Neural cell (in vitro differentiated cells): Measurements from ENCODE around the gene SGSM1. TPM values are rescaled to one million over a fixed set of nuclear protein-coding genes. Genes with fewer than 3 reads are reported as not detected.

ENCODE experiments used
- H2AFZ ChIP-seq: fragments of 200-600, 300-800 bp; sonication (generic), shearing (Covaris generic); 2 replicates; pipeline ENCODE4 v1.6.0; 2014; ENCODE audit warnings: low read depth, mild to moderate bottlenecking, antibody characterized with exemption, low read length, moderate library complexity
- H3F3A ChIP-seq: fragments of 200-600 bp; shearing (Covaris generic); 2 replicates; pipeline ENCODE4 v1.6.1; 2016; ENCODE audit warnings: mild to moderate bottlenecking, moderate library complexity, mixed read lengths, antibody characterized with exemption, low read length; ENCODE audit not compliant: insufficient read depth, poor library complexity, severe bottlenecking
- H3K27ac ChIP-seq: fragments of 200-600, 300-800 bp; sonication (generic), shearing (Covaris generic); 2 replicates; pipeline ENCODE4 v1.5.1; 2014; ENCODE audit warnings: mild to moderate bottlenecking, low read length, moderate library complexity
- H3K27me3 ChIP-seq: fragments of 300-800, 200-600 bp; sonication (generic), shearing (Covaris generic); 2 replicates; pipeline ENCODE4 v1.6.0; 2014; ENCODE audit warnings: mild to moderate bottlenecking, low read depth, low read length, moderate library complexity; ENCODE audit not compliant: insufficient read depth
- H3K36me3 ChIP-seq: fragments of 300-800, 200-600 bp; sonication (generic), shearing (Covaris generic); 2 replicates; pipeline ENCODE4 v1.5.1; 2014; ENCODE audit warnings: mild to moderate bottlenecking, antibody characterized with exemption, low read length, moderate library complexity; ENCODE audit not compliant: insufficient read depth
- H3K4me2 ChIP-seq: fragments of 300-800, 200-600 bp; sonication (generic), shearing (Covaris generic); 2 replicates; pipeline ENCODE4 v1.6.0; 2014; ENCODE audit warnings: mild to moderate bottlenecking, low read length
- H3K4me3 ChIP-seq: fragments of 300-800, 200-600 bp; sonication (generic), shearing (Covaris generic); 2 replicates; pipeline ENCODE4 v1.5.1; 2014; ENCODE audit warnings: mild to moderate bottlenecking, low read length, moderate library complexity
- H3K79me2 ChIP-seq: fragments of 200-600 bp; shearing (Covaris generic); replicated peaks from 2 replicates; pipeline ENCODE4 v1.6.0; 2014; ENCODE audit warnings: mild to moderate bottlenecking, low read length, moderate library complexity; ENCODE audit not compliant: insufficient read depth
- H3K9ac ChIP-seq: fragments of 300-800, 200-600 bp; sonication (generic), shearing (Covaris generic); 2 replicates; pipeline ENCODE4 v1.6.1; 2016; ENCODE audit warnings: mild to moderate bottlenecking, low read length, mixed read lengths
- H3K9me2 ChIP-seq: fragments of 200-600 bp; shearing (Covaris generic); 2 replicates; pipeline ENCODE4 v1.6.1; 2016; ENCODE audit warnings: mild to moderate bottlenecking, low read length, mixed read lengths; ENCODE audit not compliant: insufficient read depth
- H3K9me3 ChIP-seq: fragments of 200-600, 300-800 bp; sonication (generic), shearing (Covaris generic); 2 replicates; pipeline ENCODE4 v1.6.1; 2016; ENCODE audit warnings: mild to moderate bottlenecking, mixed run types, low read length, moderate library complexity, mixed read lengths
- H4K20me1 ChIP-seq: fragments of 200-600 bp; shearing (Covaris generic); 2 replicates; pipeline ENCODE4 v1.6.1; 2016; ENCODE audit warnings: mild to moderate bottlenecking, mixed run types; ENCODE audit not compliant: insufficient read depth
- EP300 ChIP-seq: fragments of 450-650 bp; conservative IDR thresholded peaks from 2 replicates; pipeline ENCODE4 v1.6.1; 2014; ENCODE audit warnings: antibody characterized with exemption, mild to moderate bottlenecking, moderate library complexity; ENCODE audit not compliant: poor library complexity, severe bottlenecking
- EZH2 ChIP-seq: fragments of 200-600, 300-800 bp; shearing (Covaris generic), sonication (generic); IDR thresholded peaks from 2 replicates; pipeline ENCODE4 v1.6.1; 2014; ENCODE audit warnings: antibody characterized with exemption, low read length, borderline replicate concordance, mild to moderate bottlenecking; ENCODE audit not compliant: insufficient read depth, poor library complexity, severe bottlenecking
- MXI1 ChIP-seq: fragments of 450-650 bp; conservative IDR thresholded peaks from 2 replicates; pipeline ENCODE4 v1.6.1; 2014; ENCODE audit warnings: antibody characterized with exemption, mild to moderate bottlenecking; ENCODE audit not compliant: poor library complexity, severe bottlenecking
- POLR2AphosphoS5 ChIP-seq: IDR thresholded peaks from 2 replicates; pipeline ENCODE4 v1.6.1; 2012
- RAD21 ChIP-seq: fragments of 450-650 bp; conservative IDR thresholded peaks from 2 replicates; pipeline ENCODE4 v1.6.1; 2014; ENCODE audit warnings: antibody characterized with exemption, mild to moderate bottlenecking, moderate library complexity
- SMC3 ChIP-seq: fragments of 450-650 bp; conservative IDR thresholded peaks from 2 replicates; pipeline ENCODE4 v1.6.1; 2014; ENCODE audit warnings: antibody characterized with exemption, mild to moderate bottlenecking, moderate library complexity; ENCODE audit not compliant: poor library complexity
- TAF1 ChIP-seq: IDR thresholded peaks from 2 replicates; pipeline ENCODE4 v1.6.1; 2012; ENCODE audit warnings: low read depth
- polyA plus RNA-seq: library from polyadenylated mRNA; depleted of rRNA; stranded (reverse); fragments of >200 nt; gene quantifications from 2 replicates; pipeline ENCODE4 v1.2.3, GENCODE V29; 2014
- TF ChIP-seq, protein P1 (sequence below): IDR thresholded peaks from 2 replicates; pipeline ENCODE4 v1.6.1; 2012; ENCODE audit warnings: borderline replicate concordance
- TF ChIP-seq, protein P2 (sequence below): fragments of 450-650 bp; IDR thresholded peaks from 2 replicates; pipeline ENCODE4 v1.5.1; 2014; ENCODE audit warnings: antibody characterized with exemption, mild to moderate bottlenecking, moderate library complexity; ENCODE audit not compliant: poor library complexity, severe bottlenecking

The SGSM1 gene
- polyA plus RNA-seq, 1 donor from 2014 or later: 7.5 TPM

DNA sequence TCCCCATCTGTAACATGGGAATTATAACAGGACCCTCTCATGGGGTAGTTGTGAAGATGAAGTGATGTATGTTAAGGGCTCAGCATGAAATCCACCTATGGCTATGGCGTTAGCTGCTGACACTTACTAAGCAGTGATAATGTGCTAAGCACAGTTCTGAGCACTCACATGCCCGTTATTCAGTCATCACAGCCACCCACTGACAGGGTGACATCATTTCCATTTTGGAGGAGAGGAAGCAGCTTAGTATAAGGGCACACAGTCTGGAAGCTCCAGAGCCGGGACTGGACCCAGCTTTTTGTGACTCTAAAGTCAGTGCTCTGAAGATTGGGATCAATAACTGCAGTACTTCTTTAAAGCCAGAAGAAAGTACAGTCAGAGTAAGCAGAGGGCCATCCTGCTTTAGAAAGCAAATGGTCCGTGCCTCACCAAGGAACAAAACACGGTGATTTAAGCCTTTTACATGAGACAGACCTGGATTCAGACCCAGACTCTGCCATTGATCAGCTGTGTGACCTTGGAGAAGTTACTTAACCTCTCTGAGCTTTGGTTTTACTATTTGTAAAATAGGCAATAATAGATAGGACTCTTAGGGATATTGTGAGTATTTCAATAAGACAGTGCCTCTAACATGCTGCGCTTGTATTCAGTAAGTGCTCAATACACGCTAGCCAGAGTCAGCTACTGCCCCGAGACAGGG lies 61.5 kb downstream of the SGSM1 start:
- no peak overlapping the region for H2AFZ ChIP-seq
- H3K79me2 ChIP-seq: no peaks in the 10 kb centered on the region
- no peak overlapping the region for H3K9ac ChIP-seq
- H3K36me3 ChIP-seq: no peaks in the 10 kb centered on the region
- H3F3A ChIP-seq: no peaks in the 10 kb centered on the region
- H3K4me2 ChIP-seq: no peak overlapping the region
- H3K27me3 ChIP-seq: no peaks in the 10 kb centered on the region
- no peaks in the 10 kb centered on the region for H3K9me3 ChIP-seq
- H3K9me2 ChIP-seq: no peaks in the 10 kb centered on the region
- H3K4me3 ChIP-seq: no peak overlapping the region
- no peak for TF ChIP-seq TAF1
- TF ChIP-seq EZH2: no peak
- TF ChIP-seq POLR2AphosphoS5: no peak
- TF ChIP-seq, protein P1, sequence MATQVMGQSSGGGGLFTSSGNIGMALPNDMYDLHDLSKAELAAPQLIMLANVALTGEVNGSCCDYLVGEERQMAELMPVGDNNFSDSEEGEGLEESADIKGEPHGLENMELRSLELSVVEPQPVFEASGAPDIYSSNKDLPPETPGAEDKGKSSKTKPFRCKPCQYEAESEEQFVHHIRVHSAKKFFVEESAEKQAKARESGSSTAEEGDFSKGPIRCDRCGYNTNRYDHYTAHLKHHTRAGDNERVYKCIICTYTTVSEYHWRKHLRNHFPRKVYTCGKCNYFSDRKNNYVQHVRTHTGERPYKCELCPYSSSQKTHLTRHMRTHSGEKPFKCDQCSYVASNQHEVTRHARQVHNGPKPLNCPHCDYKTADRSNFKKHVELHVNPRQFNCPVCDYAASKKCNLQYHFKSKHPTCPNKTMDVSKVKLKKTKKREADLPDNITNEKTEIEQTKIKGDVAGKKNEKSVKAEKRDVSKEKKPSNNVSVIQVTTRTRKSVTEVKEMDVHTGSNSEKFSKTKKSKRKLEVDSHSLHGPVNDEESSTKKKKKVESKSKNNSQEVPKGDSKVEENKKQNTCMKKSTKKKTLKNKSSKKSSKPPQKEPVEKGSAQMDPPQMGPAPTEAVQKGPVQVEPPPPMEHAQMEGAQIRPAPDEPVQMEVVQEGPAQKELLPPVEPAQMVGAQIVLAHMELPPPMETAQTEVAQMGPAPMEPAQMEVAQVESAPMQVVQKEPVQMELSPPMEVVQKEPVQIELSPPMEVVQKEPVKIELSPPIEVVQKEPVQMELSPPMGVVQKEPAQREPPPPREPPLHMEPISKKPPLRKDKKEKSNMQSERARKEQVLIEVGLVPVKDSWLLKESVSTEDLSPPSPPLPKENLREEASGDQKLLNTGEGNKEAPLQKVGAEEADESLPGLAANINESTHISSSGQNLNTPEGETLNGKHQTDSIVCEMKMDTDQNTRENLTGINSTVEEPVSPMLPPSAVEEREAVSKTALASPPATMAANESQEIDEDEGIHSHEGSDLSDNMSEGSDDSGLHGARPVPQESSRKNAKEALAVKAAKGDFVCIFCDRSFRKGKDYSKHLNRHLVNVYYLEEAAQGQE: no peak
- TF ChIP-seq EP300: no peak
- TF ChIP-seq MXI1: no peak
- TF ChIP-seq RAD21: no peak
- no peak for TF ChIP-seq SMC3
- TF ChIP-seq, protein P2, sequence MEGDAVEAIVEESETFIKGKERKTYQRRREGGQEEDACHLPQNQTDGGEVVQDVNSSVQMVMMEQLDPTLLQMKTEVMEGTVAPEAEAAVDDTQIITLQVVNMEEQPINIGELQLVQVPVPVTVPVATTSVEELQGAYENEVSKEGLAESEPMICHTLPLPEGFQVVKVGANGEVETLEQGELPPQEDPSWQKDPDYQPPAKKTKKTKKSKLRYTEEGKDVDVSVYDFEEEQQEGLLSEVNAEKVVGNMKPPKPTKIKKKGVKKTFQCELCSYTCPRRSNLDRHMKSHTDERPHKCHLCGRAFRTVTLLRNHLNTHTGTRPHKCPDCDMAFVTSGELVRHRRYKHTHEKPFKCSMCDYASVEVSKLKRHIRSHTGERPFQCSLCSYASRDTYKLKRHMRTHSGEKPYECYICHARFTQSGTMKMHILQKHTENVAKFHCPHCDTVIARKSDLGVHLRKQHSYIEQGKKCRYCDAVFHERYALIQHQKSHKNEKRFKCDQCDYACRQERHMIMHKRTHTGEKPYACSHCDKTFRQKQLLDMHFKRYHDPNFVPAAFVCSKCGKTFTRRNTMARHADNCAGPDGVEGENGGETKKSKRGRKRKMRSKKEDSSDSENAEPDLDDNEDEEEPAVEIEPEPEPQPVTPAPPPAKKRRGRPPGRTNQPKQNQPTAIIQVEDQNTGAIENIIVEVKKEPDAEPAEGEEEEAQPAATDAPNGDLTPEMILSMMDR: no peak
- no peaks in the 10 kb centered on the region for H4K20me1 ChIP-seq
- no peak overlapping the region for H3K27ac ChIP-seq

DNA sequence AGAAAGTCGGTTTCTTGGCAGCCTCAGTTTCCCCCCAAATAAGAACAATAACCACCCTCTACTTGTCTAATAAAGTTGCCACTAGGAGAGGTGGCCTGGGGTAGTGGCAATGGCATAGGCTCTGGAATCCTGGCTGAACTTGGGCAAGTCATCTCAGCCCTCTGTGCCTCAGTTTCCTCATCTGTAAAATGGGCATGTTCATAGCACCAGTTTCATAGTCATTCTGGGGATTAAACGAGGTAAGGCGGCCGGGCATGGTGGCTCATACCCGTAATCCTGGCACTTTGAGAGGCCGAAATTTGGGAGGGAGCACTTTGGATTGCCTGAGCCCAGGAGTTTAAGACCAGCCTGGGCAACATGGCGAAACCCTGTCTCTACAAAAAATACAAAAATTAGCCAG lies 63.0 kb downstream of the SGSM1 start:
- no peak overlapping the region for H3K4me2 ChIP-seq
- no peaks in the 10 kb centered on the region for H3K79me2 ChIP-seq
- no peaks in the 10 kb centered on the region for H3K36me3 ChIP-seq
- H3K9me3 ChIP-seq: no peaks in the 10 kb centered on the region
- H3K9me2 ChIP-seq: no peaks in the 10 kb centered on the region
- H3K27ac ChIP-seq: no peak overlapping the region
- TF ChIP-seq, protein P1: no peak
- TF ChIP-seq SMC3 (no peak), EP300 (no peak), MXI1 (no peak), POLR2AphosphoS5 (no peak), RAD21 (no peak), EZH2 (no peak), TAF1 (no peak)
- TF ChIP-seq, protein P2: no peak
- H2AFZ ChIP-seq: no peak overlapping the region
- H3F3A ChIP-seq: no peaks in the 10 kb centered on the region
- H3K27me3 ChIP-seq: no peaks in the 10 kb centered on the region
- H3K9ac ChIP-seq: no peak overlapping the region
- no peak overlapping the region for H3K4me3 ChIP-seq
- H4K20me1 ChIP-seq: no peaks in the 10 kb centered on the region
